DMS 273 (cell line): Measurements from ENCODE around the gene UFSP1.
"Not testable (repeated sequence)": the region's sequence is repeated elsewhere in the genome, so short reads cannot be mapped to it uniquely, and the experiment has no call there.

Source experiments
- DNase-seq: peaks from one replicate; lab custom pipeline; 2025; ENCODE audit not compliant: unreplicated experiment; lab: John Stamatoyannopoulos, UW

UFSP1 gene

GRCh38 chr7:100888988-100889750 is at the start of gene UFSP1:
Gene UFSP1 (minus strand): TSS chr7:100889715. CDS start chr7:100889271, 444 bp downstream.
- DNase-seq, result peak; percentile 70

GRCh38 chr7:100936167-100936566 is 46.7 kb upstream of the UFSP1 start:
- not testable (repeated sequence) for DNase-seq

GRCh38 chr7:100935381-100935780 is 45.9 kb upstream of the UFSP1 start:
- not testable (repeated sequence) for DNase-seq

- peak; percentile 30 for DNase-seq
Measured at GRCh38 chr7:100933734-100934133, 44.2 kb upstream of the UFSP1 start.

- DNase-seq, result no peak
Measured at GRCh38 chr7:100929808-100930174, 40.3 kb upstream of the UFSP1 start.

- not testable (repeated sequence) for DNase-seq
Measured at GRCh38 chr7:100923616-100924015, 34.1 kb upstream of the UFSP1 start.

- DNase-seq, result no peak
Measured at GRCh38 chr7:100921039-100921438, 31.5 kb upstream of the UFSP1 start.

GRCh38 chr7:100919779-100920437 is 30.4 kb upstream of the UFSP1 start:
- DNase-seq, result not testable (repeated sequence)

- DNase-seq, result not testable (repeated sequence)
Measured at GRCh38 chr7:100919335-100919734, 29.8 kb upstream of the UFSP1 start.

GRCh38 chr7:100914879-100915447 is 25.4 kb upstream of the UFSP1 start:
- no peak for DNase-seq

- no peak for DNase-seq
Measured at GRCh38 chr7:100914208-100914878, 24.8 kb upstream of the UFSP1 start.

GRCh38 chr7:100911484-100911883 is 22.0 kb upstream of the UFSP1 start:
- DNase-seq, result no peak

GRCh38 chr7:100910443-100910842 is 20.9 kb upstream of the UFSP1 start:
- not testable (repeated sequence) for DNase-seq

GRCh38 chr7:100908512-100908911 is 19.0 kb upstream of the UFSP1 start:
- DNase-seq, result no peak

- DNase-seq, result no peak
Measured at GRCh38 chr7:100902638-100903037, 13.1 kb upstream of the UFSP1 start.

- no peak for DNase-seq
Measured at GRCh38 chr7:100901921-100902332, 12.4 kb upstream of the UFSP1 start.

- no peak for DNase-seq
Measured at GRCh38 chr7:100900978-100901377, 11.5 kb upstream of the UFSP1 start.

GRCh38 chr7:100899432-100899831 is 9.9 kb upstream of the UFSP1 start:
- DNase-seq, result no peak

GRCh38 chr7:100897772-100898454 is 8.4 kb upstream of the UFSP1 start:
- DNase-seq, result peak; percentile 39

- peak; percentile 81 for DNase-seq
Measured at GRCh38 chr7:100896732-100897608, 7.5 kb upstream of the UFSP1 start.
